ENCODE results near the gene DHRS4.
A peak's percentile ranks its signal among the peaks of the same experiment; 100 is the strongest.

The DHRS4 gene

GRCh38 chr14:23953464-23954278 lies at the start of gene DHRS4:
Gene DHRS4 (plus strand): TSS chr14:23953770. CDS start chr14:23953789, 19 bp downstream.
- peak; percentile 96 for DNase-seq

DNA sequence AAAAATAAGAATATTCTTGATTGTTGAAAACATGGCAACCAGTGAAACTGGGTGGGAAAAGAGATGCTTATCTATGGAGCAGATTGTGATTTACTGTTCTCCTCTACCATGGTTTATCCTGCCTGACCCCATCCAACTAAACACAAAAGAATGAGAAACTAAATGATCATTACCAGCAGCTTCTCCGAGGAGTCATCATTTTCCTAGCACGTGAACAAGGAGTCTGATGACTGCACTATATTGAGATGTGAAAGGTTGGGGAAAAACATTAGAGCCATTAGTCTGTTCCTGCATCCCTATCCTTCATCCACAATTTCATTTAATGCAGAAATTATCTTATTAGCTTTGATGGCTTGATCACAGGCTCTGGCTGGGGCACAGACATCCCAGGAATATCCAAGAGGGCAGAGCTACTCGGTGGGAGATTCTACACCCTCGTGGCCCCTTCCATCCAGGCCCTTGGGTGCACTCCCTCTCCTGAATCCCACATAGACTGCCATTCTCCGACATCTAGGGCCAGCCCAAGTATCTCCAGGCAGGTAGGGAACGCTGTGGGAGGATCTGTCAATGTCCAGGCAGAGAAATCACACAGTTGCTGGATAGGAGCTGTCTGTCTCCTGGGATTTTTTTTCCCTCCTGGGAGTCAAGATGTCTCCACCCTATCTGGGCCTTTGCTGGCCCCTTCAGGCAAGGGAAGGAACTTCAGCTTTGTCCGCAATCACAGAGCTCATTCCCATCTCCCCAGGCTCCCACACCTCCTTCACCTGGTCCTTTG lies 43.3 kb upstream of the DHRS4 start:
- DNase-seq, result peak; percentile 80

DNA sequence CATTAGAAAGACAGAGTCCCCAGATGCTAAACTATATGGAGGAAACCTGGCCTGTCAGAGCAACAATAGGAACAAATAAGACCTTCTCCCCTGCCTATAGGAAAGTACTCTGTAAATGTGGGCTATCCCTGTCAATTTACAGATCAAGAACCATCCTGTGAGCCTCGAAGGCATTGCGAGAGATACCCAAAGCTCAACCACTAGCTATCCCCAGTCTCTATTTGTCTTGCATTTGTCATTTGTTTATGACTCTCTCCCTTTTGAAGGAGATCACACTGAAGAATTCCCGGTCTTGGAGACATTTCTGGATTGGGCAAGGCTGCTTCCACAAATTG lies 42.7 kb upstream of the DHRS4 start:
- DNase-seq, result no peak

DNA sequence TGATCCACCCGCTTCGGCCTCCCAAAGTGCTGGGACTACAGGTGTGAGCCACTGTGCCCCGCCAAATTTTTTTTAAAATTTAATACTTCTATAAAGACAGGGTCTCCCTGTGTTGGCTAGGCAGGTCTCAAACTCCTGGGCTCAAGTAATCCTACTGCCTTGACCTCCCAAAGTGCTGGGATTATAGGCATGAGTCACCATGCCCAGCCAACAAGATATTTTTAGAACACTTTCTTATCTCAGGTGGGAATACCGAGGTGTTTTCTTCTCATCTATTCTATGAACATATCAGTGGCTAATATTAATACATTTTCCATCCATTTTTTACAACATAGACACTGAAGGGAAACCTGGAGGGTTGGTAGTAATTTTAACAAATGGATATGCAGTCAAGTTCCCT lies 38.0 kb upstream of the DHRS4 start:
- DNase-seq, result no peak

- no peak for DNase-seq
Observed at GRCh38 chr14:23916004-23916403, 37.6 kb upstream of the DHRS4 start.

DNA sequence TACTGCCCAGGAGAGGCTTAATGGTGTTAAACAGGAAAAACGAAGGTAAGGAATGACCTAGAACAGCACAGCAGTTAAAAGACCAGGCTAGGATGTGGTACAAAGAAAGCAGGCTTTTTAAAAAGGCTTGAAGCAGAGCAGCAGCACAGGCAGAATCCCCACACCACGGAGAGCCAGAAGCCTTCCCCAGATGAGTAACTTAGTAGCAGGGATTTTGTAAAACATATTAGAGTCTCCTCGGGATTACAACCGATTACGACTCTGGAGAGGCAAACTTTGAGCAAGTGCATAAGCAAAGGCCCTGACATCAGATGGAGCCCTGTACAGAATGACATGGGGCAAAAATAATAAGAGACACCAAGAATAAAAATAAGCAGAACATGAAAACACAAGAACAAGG lies 37.1 kb upstream of the DHRS4 start:
- no peak for DNase-seq

- DNase-seq, result no peak
Observed at GRCh38 chr14:23922545-23922944, 31.0 kb upstream of the DHRS4 start.

- DNase-seq, result no peak
Observed at GRCh38 chr14:23925523-23926075, 28.0 kb upstream of the DHRS4 start.

DNA sequence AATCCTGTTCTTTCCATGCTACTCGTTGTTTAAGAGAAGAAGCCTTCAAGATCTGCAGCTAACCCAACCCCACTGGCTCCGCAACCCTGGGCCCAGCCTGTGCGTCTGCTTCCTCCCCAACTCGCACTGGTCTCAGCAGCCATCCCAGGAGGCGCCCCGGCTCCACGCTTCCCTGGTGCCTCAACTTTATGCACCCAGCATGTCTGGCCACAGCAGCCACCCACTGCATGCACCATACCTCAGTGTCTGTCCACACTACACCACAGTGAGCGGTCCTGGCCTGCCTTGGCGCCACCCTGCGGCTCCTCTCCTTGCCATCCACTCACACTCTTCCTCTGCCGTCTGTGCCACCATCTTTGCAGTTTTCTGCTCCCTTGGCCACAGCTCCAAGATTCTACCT lies 27.0 kb upstream of the DHRS4 start:
- DNase-seq, result no peak

DNA sequence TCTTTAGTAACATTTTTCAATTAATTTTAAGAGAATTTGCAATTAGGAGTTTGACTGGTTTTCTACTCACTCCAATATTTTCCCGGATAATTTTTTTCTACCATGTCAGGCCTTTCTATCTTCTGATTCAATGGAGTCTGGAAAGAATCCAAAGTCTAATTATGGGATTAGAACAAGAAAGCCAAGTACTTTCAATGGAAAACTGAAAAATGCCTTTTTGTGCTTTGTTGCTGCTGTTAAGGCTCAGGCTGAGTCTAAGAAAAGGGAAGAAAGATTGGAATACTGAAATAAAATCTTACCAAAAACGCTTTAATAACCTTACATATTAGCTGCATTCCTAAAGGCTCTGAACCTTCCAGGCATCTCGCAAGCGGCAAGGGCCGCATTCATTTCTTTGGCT lies 24.4 kb upstream of the DHRS4 start:
- no peak for DNase-seq

- DNase-seq, result peak; percentile 62
Observed at GRCh38 chr14:23929822-23930294, 23.7 kb upstream of the DHRS4 start.

DNA sequence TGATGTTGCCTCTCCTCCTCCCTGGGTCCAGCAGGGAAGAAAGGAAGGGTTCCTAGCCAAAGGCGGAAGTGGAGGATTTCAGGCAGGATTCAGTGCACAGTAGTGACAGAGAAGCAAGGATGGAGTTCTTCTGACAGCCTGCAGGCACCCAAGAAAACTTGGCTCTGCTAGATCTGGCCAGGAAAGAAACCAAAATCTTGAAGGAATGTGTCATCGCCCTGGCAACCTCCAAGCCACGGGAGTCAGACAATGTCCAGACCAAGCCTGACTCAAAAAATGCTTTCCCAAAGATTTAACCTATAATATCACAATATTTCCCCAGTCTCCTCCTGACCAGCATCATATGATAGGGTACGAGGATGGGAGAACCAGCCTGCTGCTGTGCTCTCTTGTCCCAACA lies 22.8 kb upstream of the DHRS4 start:
- DNase-seq, result no peak

GRCh38 chr14:23931721-23932289 lies 21.8 kb upstream of the DHRS4 start:
- no peak for DNase-seq

- DNase-seq, result no peak
Observed at GRCh38 chr14:23932639-23933038, 20.9 kb upstream of the DHRS4 start.

- no peak for DNase-seq
Observed at GRCh38 chr14:23933108-23933741, 20.3 kb upstream of the DHRS4 start.

- DNase-seq, result no peak
Observed at GRCh38 chr14:23933742-23934128, 19.8 kb upstream of the DHRS4 start.

GRCh38 chr14:23935158-23935557 lies 18.4 kb upstream of the DHRS4 start:
- no peak for DNase-seq

- DNase-seq, result no peak
Observed at GRCh38 chr14:23936084-23936829, 17.3 kb upstream of the DHRS4 start.

DNA sequence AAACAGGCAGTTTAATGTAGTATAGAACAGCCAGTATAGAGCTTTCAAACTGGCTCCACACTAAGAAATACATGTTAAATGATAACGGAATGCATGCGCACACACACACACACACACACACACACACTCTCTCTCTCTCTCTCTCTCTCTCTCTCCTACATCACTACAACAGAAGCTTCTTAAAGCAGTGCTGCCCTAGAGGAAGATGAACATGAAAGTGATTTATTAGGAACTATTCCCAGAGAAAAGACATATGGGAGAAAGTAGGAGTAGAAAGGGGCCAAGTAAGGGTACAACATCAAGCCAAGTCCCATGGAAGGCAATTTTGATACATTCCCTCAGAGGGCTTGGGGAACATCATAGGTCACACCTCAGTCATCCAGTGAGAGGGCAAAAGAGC lies 16.4 kb upstream of the DHRS4 start:
- no peak for DNase-seq

- no peak for DNase-seq
Observed at GRCh38 chr14:23938823-23939222, 14.7 kb upstream of the DHRS4 start.

DNA sequence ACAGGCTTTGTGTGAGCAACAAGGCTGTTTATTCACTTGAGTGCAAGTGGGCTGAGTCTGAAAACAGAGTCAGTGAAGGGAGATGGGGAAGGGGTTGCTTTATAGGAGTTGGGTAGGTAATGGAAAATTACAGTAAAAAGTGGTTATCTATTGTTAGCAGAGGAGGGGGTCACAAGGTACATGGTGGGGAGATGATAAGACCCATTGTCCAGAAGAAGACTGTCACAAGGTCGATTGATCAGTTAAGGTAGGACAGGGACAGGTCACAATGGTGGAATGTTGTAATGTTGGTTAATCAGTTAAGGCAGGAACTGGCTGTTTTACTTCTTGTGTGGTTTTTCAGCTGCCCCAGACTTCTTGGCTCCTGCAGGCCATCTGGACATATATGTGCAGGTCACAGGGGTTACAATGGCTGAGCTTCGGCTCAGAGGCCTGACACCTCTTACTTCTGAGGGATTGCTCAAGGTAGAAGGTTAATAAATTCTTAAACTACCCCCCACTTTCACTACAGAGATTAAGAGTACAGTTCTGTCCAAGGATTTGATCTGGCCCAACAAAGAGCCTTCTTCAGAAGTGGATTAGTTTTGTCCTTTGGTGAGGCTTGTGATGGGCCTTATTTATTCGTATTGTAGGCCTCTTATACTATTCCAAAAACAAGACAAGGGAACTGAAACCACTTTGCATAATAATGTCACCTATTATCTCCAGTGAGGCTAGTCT lies 13.8 kb upstream of the DHRS4 start:
- DNase-seq, result no peak

GRCh38 chr14:23941230-23941629 lies 12.3 kb upstream of the DHRS4 start:
- DNase-seq, result no peak
